Fibroblast of skin of scalp (primary cell): ENCODE data around the gene PAQR4.

Experiments
- DNase-seq: peaks from one replicate; pipeline ENCODE4 v3.0.0-alpha.2; 2013

PAQR4 gene

DNA sequence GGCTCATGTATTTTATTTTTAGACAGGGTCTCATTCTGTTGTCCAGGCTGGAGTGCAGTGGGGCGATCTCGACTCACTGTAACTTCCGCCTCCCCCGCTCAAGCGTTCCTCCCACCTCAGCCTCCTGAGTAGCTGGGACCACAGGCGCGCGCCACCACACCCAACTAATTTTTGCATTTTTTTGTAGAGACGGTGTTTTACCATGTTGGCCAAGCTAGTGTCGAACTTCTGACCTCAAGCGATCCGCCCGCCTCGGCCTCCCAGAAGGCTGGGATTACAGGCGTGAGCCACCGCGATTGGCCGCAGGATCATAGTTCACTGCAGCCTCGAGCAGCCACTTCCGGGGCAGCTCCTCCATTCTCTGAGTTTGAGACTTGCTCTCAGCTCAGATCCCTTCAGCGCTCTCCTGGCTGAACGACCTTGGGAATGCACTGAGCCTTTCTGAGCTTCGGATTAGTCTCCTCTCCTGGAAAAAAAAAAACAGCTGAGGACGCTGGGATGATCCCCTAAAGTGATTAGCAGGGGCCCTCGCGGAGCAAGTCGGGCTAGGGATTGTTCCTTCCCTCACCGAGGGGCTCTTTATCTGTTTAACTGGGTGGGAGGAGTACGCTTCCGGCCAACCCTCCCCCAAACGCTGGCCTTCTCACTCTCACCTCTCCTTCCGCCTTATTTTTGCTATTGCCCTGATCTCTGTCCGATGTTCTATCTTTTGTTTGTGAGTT, 12.2 kb downstream of the PAQR4 start:
- no peak for DNase-seq

- DNase-seq = no peak
These were observed 12.7 kb downstream of the PAQR4 start for GRCh38 chr16:2981899-2982250.

DNA sequence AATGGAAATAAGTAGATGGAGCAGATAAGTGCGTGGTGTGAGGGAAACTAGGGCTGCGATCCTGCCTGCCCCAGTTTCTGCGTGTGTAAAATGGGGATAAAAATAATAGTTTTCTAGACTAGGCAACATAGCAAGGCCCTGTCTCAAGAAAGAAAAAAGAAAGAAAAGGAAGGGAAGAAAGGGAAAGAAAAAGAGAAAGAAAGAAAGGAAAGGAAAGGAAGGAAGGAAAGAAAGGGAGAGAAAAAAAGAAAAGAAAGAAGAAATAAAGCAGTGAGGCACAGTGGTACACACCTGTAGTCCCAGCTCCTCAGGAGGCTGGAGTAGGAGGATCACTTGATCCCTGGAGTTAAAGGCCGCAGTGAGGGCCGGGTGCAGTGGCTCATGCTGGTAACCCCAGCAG, 13.3 kb downstream of the PAQR4 start:
- no peak for DNase-seq

DNA sequence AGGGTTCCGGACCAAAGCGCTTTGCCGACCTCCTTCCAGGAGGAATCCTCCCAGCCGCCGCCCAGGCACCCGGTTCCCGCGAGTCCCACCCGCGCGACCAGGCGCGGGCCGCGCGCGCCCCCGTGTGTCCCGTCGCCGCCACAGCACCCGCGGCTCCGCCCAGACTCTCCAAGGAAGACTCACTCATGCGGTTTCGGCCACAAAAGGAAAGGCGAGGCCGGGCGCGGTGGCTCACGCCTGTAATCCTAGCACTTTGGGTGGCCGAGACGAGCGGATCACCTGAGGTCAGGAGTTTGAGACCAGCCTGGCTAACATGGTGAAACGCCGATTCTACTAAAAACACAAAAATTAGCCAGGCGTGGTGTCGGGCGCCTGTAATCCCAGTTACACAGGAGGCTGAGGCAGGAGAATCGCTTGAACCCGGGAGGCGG, 14.6 kb downstream of the PAQR4 start:
- peak; percentile 81 for DNase-seq

DNA sequence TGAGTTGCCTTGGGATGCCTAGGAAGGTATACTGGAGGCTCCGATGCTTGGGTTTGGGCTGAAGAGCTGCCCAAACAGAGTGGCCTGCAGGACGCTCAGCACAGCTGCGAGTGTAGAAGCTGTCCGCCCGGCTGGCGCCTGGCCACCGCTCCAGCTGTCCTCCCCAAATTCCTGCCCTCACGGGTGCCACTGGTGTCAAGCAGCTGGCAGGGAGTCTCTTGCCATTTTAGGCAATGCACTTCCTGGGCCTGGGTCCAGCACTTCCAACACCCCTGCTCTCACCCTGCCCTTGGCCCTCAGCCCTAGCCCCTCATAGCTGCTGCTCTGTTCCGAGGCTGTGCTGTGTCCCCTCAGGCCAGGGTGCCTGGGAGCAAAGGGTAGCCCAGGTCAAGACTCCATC, 16.3 kb downstream of the PAQR4 start:
- DNase-seq = no peak

DNA sequence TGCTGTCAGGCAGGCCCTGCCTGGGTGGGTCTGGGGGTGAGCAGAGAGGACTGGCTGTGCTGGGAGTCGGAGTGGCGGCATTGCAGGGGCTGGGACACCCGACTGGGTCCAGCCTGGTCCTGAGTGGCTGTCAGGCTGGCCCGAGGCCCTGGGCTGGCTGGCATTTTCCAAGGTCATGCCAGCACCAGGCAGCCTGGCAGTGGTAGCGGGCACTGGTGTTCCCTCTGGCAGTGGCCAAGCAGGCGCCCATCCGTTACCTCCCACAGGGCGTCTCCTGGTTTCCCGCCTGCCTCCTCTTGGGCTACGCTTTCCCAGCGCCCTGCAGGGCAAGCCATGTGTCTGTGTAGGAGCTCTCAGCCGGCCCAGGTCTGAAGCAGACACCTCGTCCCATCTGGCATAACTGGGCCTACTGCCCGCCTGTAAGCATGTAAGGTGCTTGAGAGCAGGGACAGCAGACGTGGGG, 16.8 kb downstream of the PAQR4 start:
- DNase-seq = no peak

DNA sequence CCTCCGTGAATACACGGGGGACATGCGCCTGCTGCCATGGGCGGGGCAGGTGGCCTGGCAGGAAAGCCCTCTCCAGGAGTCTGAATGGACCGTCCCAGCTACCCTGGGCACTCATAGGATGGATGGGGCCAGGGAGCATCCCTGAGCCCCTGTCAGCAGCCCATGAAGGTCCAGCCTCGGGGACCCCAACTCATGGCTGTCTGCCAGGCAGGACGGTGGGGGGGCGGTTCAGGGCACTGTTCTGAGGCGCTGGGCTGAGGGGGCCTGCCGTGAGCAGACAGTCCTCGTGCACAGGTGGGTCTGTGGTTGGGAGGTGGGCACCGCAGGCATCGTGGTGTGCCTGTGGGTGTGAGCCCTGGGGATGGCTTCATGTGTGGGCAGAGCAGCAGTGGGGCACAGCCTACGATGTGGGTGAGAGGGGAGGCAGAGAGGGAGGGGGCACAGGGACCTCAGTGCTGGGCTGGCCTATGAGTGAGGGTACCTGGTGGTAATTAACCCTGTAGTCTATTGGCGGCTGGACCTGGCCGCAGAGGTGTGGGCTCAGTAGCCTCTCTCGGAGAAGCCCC, 17.6 kb downstream of the PAQR4 start:
- DNase-seq = no peak

DNA sequence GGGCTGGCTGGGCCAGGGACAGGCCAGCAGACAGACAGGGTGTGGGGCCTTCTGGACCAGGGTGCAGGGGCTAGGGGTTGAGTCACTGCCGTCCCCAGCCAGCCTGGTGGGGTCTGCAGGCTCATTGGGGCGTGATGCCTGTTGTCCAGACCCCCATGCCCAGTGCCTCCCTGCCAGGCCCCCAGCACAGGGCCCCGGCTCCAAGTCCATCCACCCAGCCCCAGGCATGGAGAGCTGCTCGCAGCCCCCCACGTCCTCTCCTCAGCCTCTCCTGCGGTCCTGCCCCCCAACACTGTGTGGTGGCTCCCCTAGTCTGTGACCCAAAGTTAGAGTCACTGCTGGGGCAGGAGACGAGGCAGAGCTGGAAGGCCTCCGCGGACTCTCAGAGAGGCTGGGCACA, 18.1 kb downstream of the PAQR4 start:
- no peak for DNase-seq

GRCh38 chr16:2987833-2988232, 18.7 kb downstream of the PAQR4 start:
- DNase-seq = peak; percentile 59

- DNase-seq = no peak
These were observed 19.5 kb downstream of the PAQR4 start for GRCh38 chr16:2988590-2989099.

DNA sequence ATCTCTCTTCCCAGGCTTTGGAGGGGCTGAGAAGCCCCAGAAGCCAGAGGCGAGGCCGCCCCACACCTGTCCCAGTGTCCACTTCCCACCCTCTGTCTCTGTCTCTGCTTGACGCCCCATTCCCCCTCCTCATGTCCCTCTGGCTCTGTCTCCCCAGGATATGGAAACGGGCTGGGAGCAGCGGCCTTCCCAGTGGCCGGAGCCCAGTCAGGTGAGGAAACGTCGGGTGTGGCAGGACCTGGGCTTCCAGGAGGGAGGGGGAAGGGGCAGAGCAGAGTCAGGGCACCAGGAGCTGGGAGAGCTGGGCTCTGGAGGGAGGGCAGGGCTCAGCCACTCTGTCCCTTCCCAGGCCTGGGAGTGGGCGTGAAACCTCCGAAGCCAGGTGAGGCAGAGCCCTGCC, 21.7 kb downstream of the PAQR4 start:
- no peak for DNase-seq

- no peak for DNase-seq
These were observed 22.6 kb downstream of the PAQR4 start for GRCh38 chr16:2991566-2992261.

DNA sequence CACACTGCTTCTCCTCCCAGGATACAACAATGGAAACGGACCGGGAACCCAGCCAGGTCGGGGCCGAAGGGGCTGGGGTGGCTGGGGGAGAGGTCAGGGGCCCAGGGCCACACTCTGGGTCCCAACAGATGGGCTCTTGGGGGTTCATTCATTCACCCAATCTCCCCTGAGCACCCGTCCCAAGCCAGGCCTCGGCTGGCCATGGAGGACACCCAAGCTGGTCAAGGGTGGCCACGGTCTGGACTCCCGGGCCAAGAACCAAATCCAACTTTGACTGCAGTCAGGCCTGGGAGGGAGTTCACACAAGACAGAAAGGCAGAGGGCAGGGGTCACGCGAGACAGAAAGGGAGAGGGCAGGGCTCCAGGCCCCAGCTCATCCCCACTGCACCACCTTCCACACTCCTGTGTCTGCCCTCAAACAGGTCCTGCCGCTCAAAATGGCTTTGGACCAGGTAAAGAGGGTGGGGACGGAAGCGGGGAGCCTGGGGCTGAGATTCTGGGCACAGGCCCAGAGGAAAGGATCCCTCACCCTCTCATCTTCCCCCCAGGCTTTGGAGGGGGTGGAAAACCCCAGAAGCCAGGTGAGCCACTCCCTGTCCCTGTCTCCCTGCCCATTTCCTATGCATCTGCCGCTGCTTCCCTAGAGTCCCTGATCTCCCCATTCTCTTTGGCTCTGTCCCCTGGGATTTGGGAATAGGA, 23.4 kb downstream of the PAQR4 start:
- no peak for DNase-seq

DNA sequence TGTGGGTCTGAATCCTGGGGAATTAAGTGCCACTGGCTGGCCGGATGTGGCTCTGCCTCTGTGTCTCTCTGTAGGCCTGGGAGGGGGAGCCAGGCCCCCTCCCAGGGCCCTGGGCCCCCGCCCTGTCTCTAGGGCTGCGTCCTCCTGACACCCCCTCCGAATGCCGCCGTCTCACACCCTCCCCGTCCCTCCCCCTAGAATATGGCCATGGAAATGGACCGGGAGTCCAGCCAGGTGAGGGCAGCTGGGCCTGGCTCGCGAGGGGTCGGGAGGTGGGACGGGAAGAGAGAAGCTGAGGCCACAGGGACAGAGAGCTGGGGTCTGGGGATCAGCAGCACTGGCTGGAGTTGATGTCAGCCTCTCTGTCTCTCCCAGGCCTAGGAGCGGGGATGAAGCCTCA, 27.1 kb downstream of the PAQR4 start:
- no peak for DNase-seq

GRCh38 chr16:2999929-3000328, 30.8 kb downstream of the PAQR4 start:
- DNase-seq = no peak

- DNase-seq = no peak
These were observed 31.4 kb downstream of the PAQR4 start for GRCh38 chr16:3000540-3000939.

- no peak for DNase-seq
These were observed 32.2 kb downstream of the PAQR4 start for GRCh38 chr16:3001316-3001715.

DNA sequence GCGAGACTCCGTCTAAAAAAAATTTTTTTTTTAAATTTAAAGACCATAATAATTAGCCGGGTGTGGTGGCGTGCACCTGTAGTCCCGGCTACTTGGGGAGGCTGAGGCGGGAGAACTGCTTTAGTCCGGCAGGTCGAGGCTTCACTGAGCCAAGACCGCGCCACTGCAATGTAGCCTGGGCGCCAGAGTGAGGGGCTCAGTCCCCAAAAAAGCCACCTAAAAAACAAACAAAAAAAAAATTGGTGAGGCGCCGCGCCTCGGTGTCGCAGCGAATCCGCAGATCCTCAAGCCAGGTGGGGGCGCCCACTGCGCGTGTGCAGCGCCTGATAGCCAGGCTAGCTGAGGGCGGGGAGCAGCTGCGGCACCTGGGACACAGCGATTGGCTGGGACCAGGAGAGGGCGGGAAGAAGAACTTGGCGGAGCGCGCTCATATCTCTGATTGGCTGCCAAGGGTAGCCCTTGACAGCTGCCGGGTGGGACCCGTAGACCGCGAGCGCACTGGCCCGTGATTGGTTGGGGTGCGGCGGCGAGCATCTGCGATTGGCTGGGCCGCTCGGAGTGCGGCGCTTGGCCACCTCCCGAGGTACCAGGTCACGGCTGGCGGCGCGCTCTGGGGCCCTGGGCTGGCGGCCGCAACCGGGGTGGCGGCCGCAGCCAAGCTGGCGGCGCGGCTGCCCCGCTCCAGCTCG, 34.6 kb downstream of the PAQR4 start:
- DNase-seq = peak; percentile 98

DNA sequence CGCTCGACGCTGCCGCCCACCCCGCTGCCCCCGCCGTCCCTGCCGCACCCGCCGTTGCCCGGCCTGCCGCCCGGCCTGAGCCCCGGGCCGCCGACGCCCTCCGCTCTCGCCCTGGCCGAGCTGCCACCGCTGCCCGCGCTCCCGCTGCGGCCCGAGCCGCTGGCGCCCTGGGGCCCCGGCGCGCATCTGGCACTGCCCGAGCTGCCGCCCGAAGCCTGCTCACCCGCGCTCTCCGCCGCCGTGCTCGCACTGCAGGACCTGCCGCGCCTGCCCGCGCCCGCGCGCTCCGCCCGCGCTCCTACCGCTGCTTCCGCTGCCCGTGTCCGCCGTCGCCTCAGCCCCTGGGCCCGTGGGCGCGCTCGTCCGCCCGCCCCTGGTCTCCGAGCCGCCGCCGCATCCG, 35.2 kb downstream of the PAQR4 start:
- DNase-seq = no peak

DNA sequence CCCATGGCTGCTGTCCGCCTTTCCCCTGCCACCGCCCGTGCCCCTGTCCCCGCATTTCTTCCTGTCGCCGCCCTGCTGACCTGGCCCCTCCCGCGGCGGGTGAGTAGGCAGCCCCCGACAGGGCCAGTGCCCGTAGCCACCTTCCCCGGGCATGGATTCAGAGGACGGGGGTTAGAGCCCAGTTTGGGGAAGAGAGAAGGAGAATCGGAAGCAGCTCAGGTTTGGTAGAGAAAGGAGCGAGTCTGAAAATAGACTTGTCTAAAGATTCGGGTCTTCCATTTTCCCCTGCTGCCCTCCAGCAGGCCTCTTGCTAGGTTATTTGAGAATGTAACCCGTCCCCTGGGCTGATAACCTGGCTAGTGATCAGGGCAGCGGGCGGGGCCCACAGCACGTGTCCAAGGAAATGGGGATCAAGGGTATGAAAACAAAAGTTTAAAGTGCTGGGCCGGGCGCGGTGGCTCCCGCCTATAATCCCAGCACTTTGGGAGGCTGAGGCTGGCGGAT, 35.7 kb downstream of the PAQR4 start:
- DNase-seq = no peak

GRCh38 chr16:3007059-3007956, 38.2 kb downstream of the PAQR4 start:
- DNase-seq = no peak
